Measurements from ENCODE around the gene GLIS1. TPM values are rescaled to one million over a fixed set of nuclear protein-coding genes. Genes with fewer than 3 reads are reported as not detected.

The GLIS1 gene
- total RNA-seq, 1 experiment from 2014 or later, result 0.28 TPM

DNA sequence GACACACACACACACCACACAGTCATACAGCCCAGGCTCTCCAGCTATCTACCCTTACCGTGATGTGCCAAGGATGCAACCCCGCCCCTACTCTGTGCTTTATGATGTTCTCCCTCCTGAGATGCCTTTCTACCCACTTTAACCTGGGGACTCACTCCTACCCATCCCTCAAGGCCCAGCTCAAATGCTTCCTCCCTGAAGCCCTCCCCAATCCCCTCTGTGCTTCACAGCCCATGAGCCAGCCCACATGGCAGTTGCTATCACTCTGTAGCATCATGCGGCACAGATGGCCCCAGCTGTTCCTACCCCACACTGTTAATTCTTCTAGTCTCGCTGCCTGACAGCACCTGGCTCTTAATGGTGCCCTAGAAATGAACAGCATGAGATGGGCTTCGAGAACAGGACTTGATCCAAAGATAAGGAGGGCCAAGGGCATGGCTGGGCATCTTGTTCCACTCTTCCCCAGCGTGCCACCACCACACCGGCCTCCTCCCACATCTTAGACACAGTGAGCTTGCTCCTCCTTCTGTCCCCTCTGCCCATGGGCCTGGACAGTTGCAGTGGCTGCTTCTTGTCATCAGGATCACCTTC lies 109.8 kb downstream of the GLIS1 start:
- no peak overlapping the region for H3K4me3 Mint-ChIP-seq

More for the DNA sequence above, 109.8 kb downstream of the GLIS1 start:
- peaks cover 0 to 8% of the 10 kb centered on the region in 2 experiments; a peak in 1 of 4 replicates for H3K4me1 Mint-ChIP-seq
- H3K56ac ChIP-seq (ENCODE audit: insufficient read length, low read depth, low read length), result no peak overlapping the region
- H3K9me3 ChIP-seq (ENCODE audit: control insufficient read depth, low read depth, low read length), result no peaks in the 10 kb centered on the region
- H2AK5ac ChIP-seq (ENCODE audit: insufficient read length, low read length), result no peak overlapping the region
- peaks cover 2% of the 10 kb centered on the region for H3K23me2 ChIP-seq (ENCODE audit: insufficient read length, low read depth, low read length, poor library complexity, severe bottlenecking)
- H3K79me2 ChIP-seq (ENCODE audit: insufficient read depth, low read length), result no peaks in the 10 kb centered on the region
- H3K9me3 Mint-ChIP-seq, result no peaks in the 10 kb centered on the region
- no CpG with 5 or more reads among the region's 7 CpGs for WGBS (ENCODE audit: extremely low coverage, insufficient read length, low lambda C conversion rate)
- H4K20me1 ChIP-seq (ENCODE audit: control insufficient read depth, insufficient read depth, insufficient read length), result no peaks in the 10 kb centered on the region
- H3K27me3 ChIP-seq (ENCODE audit: insufficient read depth, low read length), result no peaks in the 10 kb centered on the region; the same call in 1 of the 2 replicates
- no peak overlapping the region for H3K27ac Mint-ChIP-seq
- no peak overlapping the region for H3T11ph ChIP-seq (ENCODE audit: low read length)
- no peaks in the 10 kb centered on the region; a peak in 1 of 7 replicates for H3K36me3 Mint-ChIP-seq (ENCODE audit: insufficient read depth in 1 of 3, low read depth in 3 of 3)
- H3K27ac ChIP-seq (ENCODE audit: insufficient read length, low read depth, low read length), result no peak overlapping the region
- no peak overlapping the region for H3K23ac ChIP-seq (ENCODE audit: insufficient read length, low read depth, low read length)
- TF ChIP-seq, protein P1, sequence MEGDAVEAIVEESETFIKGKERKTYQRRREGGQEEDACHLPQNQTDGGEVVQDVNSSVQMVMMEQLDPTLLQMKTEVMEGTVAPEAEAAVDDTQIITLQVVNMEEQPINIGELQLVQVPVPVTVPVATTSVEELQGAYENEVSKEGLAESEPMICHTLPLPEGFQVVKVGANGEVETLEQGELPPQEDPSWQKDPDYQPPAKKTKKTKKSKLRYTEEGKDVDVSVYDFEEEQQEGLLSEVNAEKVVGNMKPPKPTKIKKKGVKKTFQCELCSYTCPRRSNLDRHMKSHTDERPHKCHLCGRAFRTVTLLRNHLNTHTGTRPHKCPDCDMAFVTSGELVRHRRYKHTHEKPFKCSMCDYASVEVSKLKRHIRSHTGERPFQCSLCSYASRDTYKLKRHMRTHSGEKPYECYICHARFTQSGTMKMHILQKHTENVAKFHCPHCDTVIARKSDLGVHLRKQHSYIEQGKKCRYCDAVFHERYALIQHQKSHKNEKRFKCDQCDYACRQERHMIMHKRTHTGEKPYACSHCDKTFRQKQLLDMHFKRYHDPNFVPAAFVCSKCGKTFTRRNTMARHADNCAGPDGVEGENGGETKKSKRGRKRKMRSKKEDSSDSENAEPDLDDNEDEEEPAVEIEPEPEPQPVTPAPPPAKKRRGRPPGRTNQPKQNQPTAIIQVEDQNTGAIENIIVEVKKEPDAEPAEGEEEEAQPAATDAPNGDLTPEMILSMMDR (conservative IDR thresholded peaks at IDR 0.05), result no peak
- no peak overlapping the region for H4K91ac ChIP-seq (ENCODE audit: insufficient read length, low read depth, low read length)
- no peak overlapping the region for H2BK12ac ChIP-seq (ENCODE audit: insufficient read length, low read depth, low read length)
- H2BK15ac ChIP-seq (ENCODE audit: low read depth, low read length), result no peak overlapping the region
- DNase-seq, result peak; percentile 14
- H3K4me2 ChIP-seq (ENCODE audit: insufficient read depth, insufficient read length, low read length), result no peak overlapping the region
- H3K18ac ChIP-seq (ENCODE audit: insufficient read length, low read depth, low read length), result no peak overlapping the region
- H3K14ac ChIP-seq (ENCODE audit: insufficient read depth, low read length), result no peak overlapping the region
- no peak overlapping the region for H4K5ac ChIP-seq (ENCODE audit: insufficient read length, low read depth, low read length)
- H2BK5ac ChIP-seq (ENCODE audit: insufficient read length, low read length), result no peak overlapping the region
- H2AFZ ChIP-seq (ENCODE audit: low read length), result no peak overlapping the region
- no peaks in the 10 kb centered on the region for H3K79me1 ChIP-seq (ENCODE audit: insufficient read depth, low read depth, low read length, poor library complexity, severe bottlenecking)
- no peak overlapping the region for H3K9ac ChIP-seq (ENCODE audit: extremely low read depth, insufficient read length, low read length)
- H3K4me1 ChIP-seq (ENCODE audit: insufficient read depth, low read length), result no peaks in the 10 kb centered on the region; the same call in 1 of the 2 replicates
- H3K27me3 Mint-ChIP-seq (ENCODE audit: low read depth), result peaks cover 1% of the 10 kb centered on the region; the same call in 1 of the 2 replicates
- no peak overlapping the region for H2BK120ac ChIP-seq (ENCODE audit: low read depth, low read length, poor library complexity, severe bottlenecking)
- no peak overlapping the region for H3K4ac ChIP-seq (ENCODE audit: low read depth, low read length)
- H2BK20ac ChIP-seq (ENCODE audit: low read depth, low read length, poor library complexity, severe bottlenecking), result no peak overlapping the region
- H4K8ac ChIP-seq (replicated peaks; ENCODE audit: insufficient read length, low read depth, low read length), result no peak overlapping the region
